Measurements from ENCODE around the gene SCAMP4. TPM values are rescaled to one million over a fixed set of nuclear protein-coding genes. Genes with fewer than 3 reads are reported as not detected.

Gene SCAMP4
- total and polyA plus RNA-seq, 2 of the 13 experiments (the other 11 are each of a cell fraction or from before 2014, with no cell fraction given): 10.7 to 13.7 TPM

- TF ChIP-seq ZBTB4 (CRISPR knock-in tag; IDR thresholded peaks at IDR 0.05; ENCODE audit: borderline replicate concordance) (peak; percentile 79; the same call in 1 of the 2 replicates), ZNF253 (CRISPR knock-in tag; IDR thresholded peaks at IDR 0.05; ENCODE audit: borderline replicate concordance) (no peak), ZBTB40 (IDR thresholded peaks at IDR 0.05) (no peak), ZBTB40 (CRISPR knock-in tag; IDR thresholded peaks at IDR 0.05) (0 out of 2 replicates have a peak, but pooled peaks have one; percentile 26), RBFOX2 (IDR thresholded peaks at IDR 0.05; ENCODE audit: low read depth, low read length) (peak; percentile 73), THAP8 (CRISPR knock-in tag; IDR thresholded peaks at IDR 0.05; ENCODE audit: borderline replicate concordance) (no peak)
These were observed 2.6 kb downstream of the SCAMP4 start (continued) for GRCh38 chr19:1907563-1908363.

Measured in HepG2 (cell line).